Liver (tissue), 9 donors: ENCODE data around the gene FKBP1A. TPM values are rescaled to one million over a fixed set of nuclear protein-coding genes. Genes with fewer than 3 reads are reported as not detected.

Source experiments
- DNase-seq: peaks from one replicate; pipeline ENCODE4 v3.0.0-alpha.2; 2017; ENCODE audit warnings: low spot score
- H3K27ac ChIP-seq, 2 donors: one replicate each; pipeline ENCODE4 v1.7.0; 2013; ENCODE audit warnings: inconsistent platforms in 2 of 2, low read length in 2 of 2, control low read depth in 1 of 2, low read depth in 1 of 2, mild to moderate bottlenecking in 1 of 2
- H3K27me3 ChIP-seq, 4 donors: one replicate each; pipeline versions ENCODE4 v1.6.1 to v1.7.0; 2013; ENCODE audit warnings: low read length in 3 of 4, inconsistent platforms in 1 of 4, mild to moderate bottlenecking in 1 of 4, moderate library complexity in 1 of 4; ENCODE audit not compliant: control insufficient read depth in 4 of 4, insufficient read depth in 4 of 4
- H3K36me3 ChIP-seq, 4 donors: one replicate each; pipeline versions ENCODE4 v1.6.1 to v1.7.0; 2013; ENCODE audit warnings: low read length in 3 of 4, mild to moderate bottlenecking in 3 of 4, low read depth in 1 of 4, moderate library complexity in 1 of 4; ENCODE audit not compliant: control insufficient read depth in 4 of 4, insufficient read depth in 3 of 4
- H3K4me1 ChIP-seq, 4 donors: one replicate each; pipeline versions ENCODE4 v1.6.1 to v1.7.0; 2013; ENCODE audit warnings: low read length in 3 of 4, mild to moderate bottlenecking in 3 of 4, moderate library complexity in 1 of 4; ENCODE audit not compliant: control insufficient read depth in 4 of 4, insufficient read depth in 4 of 4
- H3K4me3 ChIP-seq, 3 donors: one replicate each; pipeline versions ENCODE4 v1.6.1 to v1.7.0; 2013; ENCODE audit warnings: low read length in 3 of 3, control low read depth in 1 of 3, low read depth in 1 of 3, mild to moderate bottlenecking in 1 of 3
- H3K9ac ChIP-seq, 2 donors: one replicate each; pipeline ENCODE4 v1.7.0; 2013; ENCODE audit warnings: low read length in 2 of 2, mild to moderate bottlenecking in 2 of 2, moderate library complexity in 2 of 2, control low read depth in 1 of 2, low read depth in 1 of 2
- H3K9me3 ChIP-seq, 4 donors: one replicate each; pipeline versions ENCODE4 v1.6.1 to v1.7.0; 2013; ENCODE audit warnings: low read length in 3 of 4; ENCODE audit not compliant: control insufficient read depth in 4 of 4
- ATF3 ChIP-seq: IDR thresholded peaks from 2 replicates; pipeline ENCODE4 v1.6.1; 2016; ENCODE audit warnings: antibody characterized with exemption
- CTCF ChIP-seq: fragments of 150-350 bp; IDR thresholded peaks from 2 replicates; pipeline ENCODE4 v1.5.1; 2017; ENCODE audit warnings: improper control_type of control experiment, low read depth, low read length; ENCODE audit not compliant: missing input control
- EGR1 ChIP-seq, 2 donors: IDR thresholded peaks; 2 replicates each; pipeline ENCODE4 v1.6.1; 2016 to 2018; ENCODE audit warnings: antibody characterized with exemption in 2 of 2, low read depth in 2 of 2
- FOXA1 ChIP-seq: IDR thresholded peaks from 2 replicates; pipeline ENCODE4 v1.6.1; 2016; ENCODE audit warnings: antibody characterized with exemption
- GABPA ChIP-seq, 2 donors: IDR thresholded peaks in 1 of 2; conservative IDR thresholded peaks in 1 of 2; 2 replicates each; pipeline ENCODE4 v1.6.1; 2016; ENCODE audit warnings: antibody characterized with exemption in 2 of 2, mild to moderate bottlenecking in 1 of 2, moderate library complexity in 1 of 2
- HNF4A ChIP-seq, 2 donors: conservative IDR thresholded peaks; 2 replicates each; pipeline ENCODE4 v1.6.1; 2016; ENCODE audit warnings: antibody characterized with exemption in 2 of 2, mild to moderate bottlenecking in 2 of 2
- JUND ChIP-seq, 2 donors: IDR thresholded peaks; 2 replicates each; pipeline ENCODE4 v1.6.1; 2016; ENCODE audit warnings: antibody characterized with exemption in 2 of 2
- NR2F2 ChIP-seq: IDR thresholded peaks from 2 replicates; pipeline ENCODE4 v1.6.1; 2016; ENCODE audit warnings: antibody characterized with exemption
- RAD21 ChIP-seq, 2 donors: IDR thresholded peaks; 2 replicates each; pipeline ENCODE4 v1.6.1; 2016; ENCODE audit warnings: antibody characterized with exemption in 2 of 2, mild to moderate bottlenecking in 2 of 2
- REST ChIP-seq: IDR thresholded peaks from 2 replicates; pipeline ENCODE4 v1.6.1; 2016; ENCODE audit warnings: antibody characterized with exemption, mild to moderate bottlenecking
- RXRA ChIP-seq, 2 donors: IDR thresholded peaks; 2 replicates each; pipeline ENCODE4 v1.6.1; 2017 to 2018; ENCODE audit warnings: antibody characterized with exemption in 2 of 2, mild to moderate bottlenecking in 1 of 2
- SP1 ChIP-seq: IDR thresholded peaks from 2 replicates; pipeline ENCODE4 v1.6.1; 2018; ENCODE audit warnings: antibody characterized with exemption, mild to moderate bottlenecking
- TAF1 ChIP-seq: conservative IDR thresholded peaks from 2 replicates; pipeline ENCODE4 v1.6.1; 2016; ENCODE audit warnings: antibody characterized with exemption, mild to moderate bottlenecking
- WGBS: extraction: QIAGEN DNeasy Blood & Tissue Kit; methylation state at CpG from one replicate; pipeline ENCODE4 v1.1.7; 2013; 5-methylcytosine and 5-hydroxymethylcytosine counted together
- polyA plus RNA-seq, 2 donors: library from polyadenylated mRNA; stranded (reverse) in 1 of 2; unstranded in 1 of 2; fragments of 200-250 nt in 1 of 2; fragments of >200 nt in 1 of 2; fragmentation: Nextera tagmentation in 1 of 2; extraction: Ambion mirVana in 1 of 2; gene quantifications; one replicate each; pipeline versions ENCODE4 v1.2.1 to v1.2.3, GENCODE V29; 2013 to 2015
- total RNA-seq, 2 donors: library from RNA; depleted of rRNA; stranded (reverse); fragments of >200 nt; gene quantifications; one replicate each; pipeline ENCODE4 v1.2.3, GENCODE V29; 2014
- donor health status: healthy.
- donor health status: healthy.
- donor health status: healthy.
- donor health status: healthy.
- donor health status: healthy.

The FKBP1A gene
- total and polyA plus RNA-seq, 4 donors = 49.3 to 114 (median 76.9) TPM

- no peak for TF ChIP-seq FOXA1
- no peak overlapping the region for H3K9ac ChIP-seq
- no peaks in the 10 kb centered on the region for H3K36me3 ChIP-seq
- H3K27me3 ChIP-seq = no peaks in the 10 kb centered on the region
- 77% methylated on average over 6 of the region's 6 CpGs for WGBS
- peaks cover 7 to 46% (median 26%) of the 10 kb centered on the region in 4 donors for H3K4me1 ChIP-seq
- no peak overlapping the region for H3K4me3 ChIP-seq
- DNase-seq = no peak
- no peaks in the 10 kb centered on the region for H3K9me3 ChIP-seq
- no peak overlapping the region for H3K27ac ChIP-seq
These were observed 2.9 kb downstream of the FKBP1A start for GRCh38 chr20:1389703-1390580.

GRCh38 chr20:1388741-1389483 is 3.9 kb downstream of the FKBP1A start:
- Histone ChIP-seq H3K4me3 (no peak overlapping the region), H3K27me3 (no peaks in the 10 kb centered on the region), H3K27ac (no peak overlapping the region), H3K36me3 (no peaks in the 10 kb centered on the region), H3K4me1 (peaks cover 10 to 44% (median 30%) of the 10 kb centered on the region in 4 donors), H3K9me3 (no peaks in the 10 kb centered on the region), H3K9ac (no peak overlapping the region)
- TF ChIP-seq REST (no peak), SP1 (no peak), GABPA (IDR thresholded peaks at IDR 0.05 in 1 of 2, conservative IDR thresholded peaks at IDR 0.05 in 1 of 2) (no peak), JUND (IDR thresholded peaks at IDR 0.05) (no peak), TAF1 (no peak), CTCF (no peak), RAD21 (IDR thresholded peaks at IDR 0.05) (no peak), FOXA1 (no peak), NR2F2 (no peak), EGR1 (IDR thresholded peaks at IDR 0.05; ENCODE audit: low read depth in 2 of 2) (no peak), ATF3 (no peak), HNF4A (conservative IDR thresholded peaks at IDR 0.05) (no peak), RXRA (IDR thresholded peaks at IDR 0.05) (no peak)
- no peak for DNase-seq
- WGBS = 64% methylated on average over 10 of the region's 10 CpGs
